MG63 (cell line): Measurements from ENCODE around the gene RHOBTB1. TPM values are rescaled to one million over a fixed set of nuclear protein-coding genes. Genes with fewer than 3 reads are reported as not detected.
"Not testable (repeated sequence)": the region's sequence is repeated elsewhere in the genome, so short reads cannot be mapped to it uniquely, and the experiment has no call there.

ENCODE experiments used
- DNase-seq: peaks from one replicate; pipeline ENCODE4 v3.0.0-alpha.2; 2020
- H3K27me3 ChIP-seq: fragments of 250-450 bp; sonication (Bioruptor Pico); 2 replicates; pipeline ENCODE4 v1.5.1; 2020; ENCODE audit warnings: mild to moderate bottlenecking, moderate library complexity
- H3K36me3 ChIP-seq: fragments of 250-450 bp; sonication (Bioruptor Pico); 2 replicates; pipeline ENCODE4 v1.5.1; 2020; ENCODE audit warnings: mild to moderate bottlenecking, moderate library complexity
- H3K4me3 ChIP-seq: fragments of 250-450 bp; sonication (Bioruptor Pico); 2 replicates; pipeline ENCODE4 v1.5.1; 2020; ENCODE audit warnings: mild to moderate bottlenecking, moderate library complexity
- H3K9me3 ChIP-seq: fragments of 250-450 bp; sonication (Bioruptor Pico); 2 replicates; pipeline ENCODE4 v1.5.1; 2020; ENCODE audit warnings: mild to moderate bottlenecking, moderate library complexity
- total RNA-seq: library from RNA; depleted of rRNA; stranded (reverse); fragments of >200 nt; shearing (Covaris generic); gene quantifications from 2 replicates; pipeline ENCODE4 v1.2.3, GENCODE V29; 2014; ENCODE audit warnings: low replicate concordance; rRNA removed

The RHOBTB1 gene
- total RNA-seq, 1 experiment from 2014 or later = 13.9 TPM

DNA sequence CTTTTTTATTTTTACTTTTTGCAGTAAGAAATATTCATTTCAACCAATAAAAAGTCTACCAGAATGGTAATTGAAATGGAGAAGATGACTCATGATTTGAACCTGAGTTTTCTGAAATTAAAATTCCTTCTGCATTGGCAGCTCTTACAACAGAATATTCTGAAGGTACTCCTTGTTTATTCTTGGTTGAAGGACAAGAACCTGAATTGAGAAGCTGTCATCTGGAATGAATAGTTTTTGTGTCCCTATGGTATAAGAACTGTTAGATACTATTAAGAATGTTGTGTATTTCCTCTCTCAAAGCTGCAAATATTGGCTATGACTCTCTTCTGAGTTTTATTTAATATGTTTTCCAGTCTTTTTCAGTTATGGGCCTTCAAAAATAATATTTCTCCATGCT is 109.6 kb downstream of the RHOBTB1 start:
- Histone ChIP-seq H3K27me3 (no peaks in the 10 kb centered on the region), H3K9me3 (no peaks in the 10 kb centered on the region), H3K36me3 (no peaks in the 10 kb centered on the region), H3K4me3 (no peak overlapping the region)
- DNase-seq = no peak

DNA sequence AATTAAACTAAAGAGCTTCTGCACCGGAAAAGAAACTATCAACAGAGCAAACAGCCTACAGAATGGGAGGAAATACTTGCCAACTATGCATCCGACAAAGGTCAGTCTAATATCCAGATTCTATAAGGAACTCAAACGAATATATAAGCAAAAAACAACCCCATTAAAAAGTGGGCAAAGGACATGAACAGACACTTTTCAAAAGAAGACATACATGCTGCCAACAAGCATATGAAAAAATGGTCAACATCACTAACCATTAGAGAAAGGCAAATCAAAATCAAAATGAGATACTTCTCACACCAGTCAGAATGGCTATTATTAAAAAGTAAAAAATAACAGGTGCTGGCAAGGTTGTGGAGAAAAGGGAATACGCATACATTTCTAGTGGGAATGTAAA is 111.8 kb downstream of the RHOBTB1 start:
- not testable (repeated sequence) for H3K27me3 ChIP-seq, H3K9me3 ChIP-seq, DNase-seq, H3K36me3 ChIP-seq, H3K4me3 ChIP-seq

DNA sequence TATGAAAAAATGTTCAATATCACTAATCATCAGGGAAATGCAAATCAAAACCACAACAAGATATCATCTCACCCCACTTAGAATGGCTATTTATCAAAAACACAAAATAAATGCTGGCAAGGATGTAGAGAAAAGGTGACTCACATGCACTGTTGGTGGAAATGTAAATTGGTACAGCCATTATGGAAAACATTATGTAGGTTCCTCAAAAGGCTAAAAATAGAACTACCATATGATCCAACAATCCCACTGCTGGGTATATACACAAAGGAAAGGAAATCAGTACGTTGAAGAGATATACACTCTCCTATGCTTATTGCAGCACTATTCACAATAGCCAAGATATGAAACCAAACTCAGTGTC is 115.5 kb downstream of the RHOBTB1 start:
- H3K9me3 ChIP-seq = no peaks in the 10 kb centered on the region
- H3K27me3 ChIP-seq = no peaks in the 10 kb centered on the region
- no peak for DNase-seq
- no peaks in the 10 kb centered on the region for H3K36me3 ChIP-seq
- no peak overlapping the region for H3K4me3 ChIP-seq

DNA sequence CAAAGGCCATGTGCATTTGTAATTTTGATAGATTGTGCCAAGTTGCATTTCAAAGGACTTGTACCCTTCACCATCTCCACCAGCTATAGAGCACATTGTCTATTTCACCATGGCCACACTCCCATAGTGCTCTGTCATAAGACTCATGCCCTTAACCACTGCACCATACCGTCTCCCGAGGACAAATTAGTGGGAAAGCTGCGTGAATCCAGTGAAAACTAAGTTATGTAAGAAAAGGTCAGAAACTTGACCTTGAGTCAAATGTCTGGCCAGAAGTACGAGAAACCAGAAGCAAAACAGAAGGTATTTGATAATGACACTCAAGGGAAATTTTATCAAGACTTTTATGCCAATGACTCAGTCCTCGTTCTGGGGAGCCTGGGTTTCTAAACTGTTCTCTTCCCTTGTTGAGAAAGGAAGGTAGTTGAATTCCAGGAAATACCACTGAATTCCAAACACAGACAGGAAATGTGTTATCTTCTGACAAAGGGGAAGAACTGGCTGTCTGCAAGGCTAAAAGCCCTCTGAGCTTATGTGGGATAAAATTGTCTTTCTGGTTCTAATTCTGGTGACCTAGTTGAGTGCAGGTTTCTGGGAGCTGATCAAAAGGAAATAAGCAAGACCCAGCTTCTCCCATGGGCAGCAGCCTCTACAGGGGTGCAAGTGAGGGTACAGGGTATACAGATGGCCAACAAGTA is 116.0 kb downstream of the RHOBTB1 start:
- no peak overlapping the region for H3K4me3 ChIP-seq
- H3K27me3 ChIP-seq = no peaks in the 10 kb centered on the region
- peak; percentile 28 for DNase-seq
- no peaks in the 10 kb centered on the region for H3K9me3 ChIP-seq
- H3K36me3 ChIP-seq = no peaks in the 10 kb centered on the region

DNA sequence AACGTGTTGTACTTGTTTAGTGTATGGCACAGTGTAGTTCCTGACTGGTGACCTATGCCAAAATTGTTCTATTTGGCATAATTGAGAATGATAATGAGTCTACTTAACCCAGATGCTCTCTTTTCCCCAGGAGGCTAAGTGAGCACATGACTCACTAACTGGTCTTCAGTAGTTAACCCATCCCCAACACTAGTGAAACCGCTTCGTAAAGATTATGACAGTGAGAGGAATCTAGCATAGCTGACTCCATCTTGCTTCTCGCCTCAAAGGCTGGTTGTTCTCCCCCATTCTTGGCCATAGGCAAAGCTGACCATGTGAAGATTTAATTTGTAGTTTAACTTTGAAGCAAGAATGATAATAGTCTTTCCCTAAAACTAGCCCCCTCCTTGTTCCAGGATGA is 118.5 kb downstream of the RHOBTB1 start:
- DNase-seq = no peak
- no peak overlapping the region for H3K4me3 ChIP-seq
- no peaks in the 10 kb centered on the region for H3K9me3 ChIP-seq
- no peaks in the 10 kb centered on the region for H3K27me3 ChIP-seq
- no peaks in the 10 kb centered on the region for H3K36me3 ChIP-seq

DNA sequence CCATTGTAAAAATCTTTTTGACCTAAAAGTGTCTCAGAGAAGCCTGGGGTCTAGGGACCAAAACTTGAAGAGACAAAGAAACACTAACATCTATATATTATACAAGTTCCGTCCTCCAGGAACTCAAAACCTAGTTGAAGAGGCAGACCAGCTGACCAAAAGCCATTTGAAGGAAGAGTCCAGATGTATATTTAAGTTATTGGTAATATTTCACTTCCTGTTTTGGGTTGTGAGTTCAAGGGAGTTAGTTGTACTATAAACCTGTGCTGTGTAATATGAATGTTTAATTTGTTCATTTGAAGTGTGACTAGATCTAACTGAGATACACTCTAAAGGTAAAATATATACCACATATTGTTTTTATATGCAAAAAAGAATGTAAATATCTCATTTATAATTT is 120.7 kb downstream of the RHOBTB1 start:
- no peaks in the 10 kb centered on the region for H3K27me3 ChIP-seq
- no peaks in the 10 kb centered on the region for H3K36me3 ChIP-seq
- no peak for DNase-seq
- H3K4me3 ChIP-seq = no peak overlapping the region
- H3K9me3 ChIP-seq = no peaks in the 10 kb centered on the region

DNA sequence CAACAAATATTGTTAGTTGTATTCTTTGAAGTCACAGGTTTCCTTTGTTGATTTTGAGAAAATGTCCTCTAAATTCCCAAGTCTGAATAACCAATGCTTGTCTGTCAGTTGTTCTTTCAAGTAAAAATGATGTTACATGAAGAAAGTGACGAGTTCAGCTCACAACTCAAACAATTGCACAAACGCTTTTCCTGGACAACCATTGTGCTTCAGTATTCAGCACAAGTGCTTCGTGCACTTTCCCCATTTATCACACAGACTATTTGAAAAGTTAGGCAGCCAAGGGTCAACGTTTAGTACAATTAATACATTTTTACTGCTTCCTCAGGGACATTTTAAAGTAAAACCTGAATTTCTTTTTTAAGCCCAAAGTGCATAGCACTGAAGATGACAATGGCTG is 121.2 kb downstream of the RHOBTB1 start:
- no peak overlapping the region for H3K4me3 ChIP-seq
- no peaks in the 10 kb centered on the region for H3K9me3 ChIP-seq
- no peaks in the 10 kb centered on the region for H3K36me3 ChIP-seq
- no peak for DNase-seq
- H3K27me3 ChIP-seq = no peaks in the 10 kb centered on the region

DNA sequence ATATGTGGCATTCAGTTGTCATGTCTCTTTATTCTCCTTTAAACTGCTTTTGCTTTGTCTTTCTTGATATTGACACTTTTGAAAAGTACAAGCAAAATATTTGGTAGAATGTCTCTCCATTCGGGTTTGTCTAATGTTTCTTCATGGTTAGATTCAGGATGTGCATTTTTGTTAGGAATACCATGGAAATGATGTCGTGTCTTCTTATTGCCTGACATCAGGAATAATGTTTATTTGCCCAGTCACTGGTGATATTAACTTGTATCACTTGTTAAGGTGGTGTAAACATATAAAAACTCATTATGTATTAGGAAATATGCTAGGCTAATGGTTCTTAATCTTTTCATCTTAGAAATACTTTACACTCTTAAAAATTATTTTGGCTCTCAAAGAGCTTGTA is 122.3 kb downstream of the RHOBTB1 start:
- Histone ChIP-seq H3K9me3 (no peaks in the 10 kb centered on the region), H3K27me3 (no peaks in the 10 kb centered on the region), H3K4me3 (no peak overlapping the region), H3K36me3 (no peaks in the 10 kb centered on the region; the same call in 1 of the 2 replicates)
- DNase-seq = no peak

DNA sequence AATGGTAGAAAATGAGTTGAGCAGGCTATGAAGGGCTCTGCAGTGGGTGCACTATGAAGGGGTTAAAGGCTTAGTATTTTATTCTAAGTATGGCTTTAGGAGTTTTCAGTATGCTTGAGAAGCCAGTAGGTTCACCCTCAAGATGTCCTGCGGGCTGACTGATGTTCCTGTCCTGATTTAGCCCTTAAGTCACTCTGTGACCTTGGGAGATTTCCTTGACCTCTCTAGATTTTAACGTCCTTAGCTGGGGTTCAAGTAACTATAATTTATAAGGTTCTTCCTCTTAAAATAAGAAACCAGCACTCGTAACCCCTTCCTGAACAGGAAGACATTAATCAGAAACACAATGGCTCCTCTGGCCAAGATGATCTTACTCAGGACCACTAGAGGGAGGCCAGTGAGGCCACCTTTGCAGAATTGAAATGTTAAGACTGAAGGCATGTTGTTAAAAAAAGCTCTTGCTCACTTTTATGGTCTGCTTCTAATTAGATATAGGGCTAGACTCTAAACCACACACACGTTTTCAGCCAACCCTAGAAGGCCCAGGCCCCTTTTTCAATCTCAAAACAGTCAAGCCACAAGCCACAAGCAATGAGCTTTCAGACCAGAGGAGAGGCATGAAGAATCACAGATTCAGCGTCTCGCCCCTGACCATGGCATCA is 123.8 kb downstream of the RHOBTB1 start:
- DNase-seq = no peak
- no peaks in the 10 kb centered on the region for H3K27me3 ChIP-seq
- H3K4me3 ChIP-seq = no peak overlapping the region
- H3K36me3 ChIP-seq = no peaks in the 10 kb centered on the region; the same call in 1 of the 2 replicates
- H3K9me3 ChIP-seq = no peaks in the 10 kb centered on the region

Other genes with a start within 250 kb of the RHOBTB1 start
- gene CDK1, start 165.7 kb downstream of the RHOBTB1 start, total RNA-seq = 131 and 164 TPM in 2 replicates